ENCODE measurements around the gene PRRC2B. TPM values are rescaled to one million over a fixed set of nuclear protein-coding genes. Genes with fewer than 3 reads are reported as not detected.

PRRC2B gene
- total RNA-seq, 1 experiment from 2014 or later: 170 TPM

DNA sequence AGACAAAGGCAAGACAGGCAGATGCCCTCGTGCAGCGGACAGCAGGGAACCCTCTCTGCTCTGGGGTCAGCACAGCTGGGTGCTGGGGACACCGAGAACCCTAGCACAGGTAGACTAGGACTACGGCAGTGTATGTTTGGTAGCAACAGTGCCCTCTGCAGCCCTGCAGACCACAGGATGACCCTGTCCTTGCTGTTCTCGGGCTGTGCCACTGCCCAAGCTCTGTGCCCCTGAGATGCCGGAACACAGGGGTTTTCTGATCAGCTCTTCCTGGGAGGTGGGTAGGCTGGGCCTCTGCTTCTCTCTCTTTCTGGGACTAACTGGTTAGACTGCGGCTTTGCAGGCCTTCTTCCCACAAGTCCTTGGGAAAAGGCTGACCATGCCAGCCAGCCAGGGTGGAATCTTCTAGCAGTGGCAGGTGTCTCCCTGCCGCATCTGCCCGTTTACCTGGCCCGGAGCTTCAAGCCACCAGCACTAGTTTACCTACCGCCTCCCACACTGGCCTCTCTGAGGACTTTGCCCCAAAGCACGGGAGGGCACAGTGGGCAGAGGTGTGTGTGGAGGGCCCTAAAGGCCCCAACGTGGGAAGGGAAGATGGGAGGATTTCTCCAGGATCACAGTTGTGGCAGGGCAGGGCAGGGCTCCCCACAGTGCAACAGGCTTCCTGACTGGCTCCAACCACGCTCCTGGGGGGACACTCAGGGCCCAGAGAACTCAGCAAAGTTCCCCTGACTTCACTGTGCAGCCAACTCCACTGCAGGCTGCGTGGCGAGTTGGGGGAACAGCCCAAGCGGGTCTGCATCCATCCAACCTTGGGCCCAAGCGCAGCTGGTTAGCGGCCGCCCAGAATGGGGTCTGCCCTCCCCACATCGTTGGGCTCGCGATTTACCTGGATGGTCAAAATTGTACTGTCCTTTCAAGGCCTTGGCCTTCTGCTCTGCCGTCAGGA is 136.0 kb downstream of the PRRC2B start:
- Histone ChIP-seq H3K9me2 (ENCODE audit: insufficient read depth) (no peaks in the 10 kb centered on the region), H3K27me3 (ENCODE audit: insufficient read depth, low read length) (no peaks in the 10 kb centered on the region), H3K4me3 (replicated peaks in 1 of 2; ENCODE audit: low read depth in 1 of 2, low read length in 2 of 2) (peak overlapping the region; percentile 65 to 75), H3K4me2 (ENCODE audit: low read length) (peak overlapping the region; percentile 90), H4K20me1 (ENCODE audit: insufficient read depth) (no peaks in the 10 kb centered on the region), H2AFZ (ENCODE audit: low read depth, low read length, poor library complexity, severe bottlenecking) (no peak overlapping the region), H3K9ac (ENCODE audit: low read length) (peak overlapping the region; percentile 68), H3K79me2 (ENCODE audit: insufficient read depth, low read length) (peaks cover 11% of the 10 kb centered on the region; the same call in 1 of the 2 replicates), H3K4me1 (ENCODE audit: control insufficient read depth in 1 of 2, insufficient read depth in 2 of 2, low read length in 2 of 2) (peaks cover 0 to 13% of the 10 kb centered on the region in 2 experiments; a peak in 1 of 4 replicates), H3K9me3 (ENCODE audit: control insufficient read depth in 1 of 2, insufficient read depth in 1 of 2, low read depth in 1 of 2, low read length in 2 of 2) (no peaks in the 10 kb centered on the region), H3K27ac (ENCODE audit: low read depth, low read length) (peak overlapping the region; percentile 49), H3K36me3 (ENCODE audit: control insufficient read depth in 1 of 2, insufficient read depth in 2 of 2, low read length in 2 of 2) (peaks cover 4 to 15% of the 10 kb centered on the region in 2 experiments; a peak in 3 of 4 replicates)
- RAD21 ChIA-PET (ENCODE audit: low non-redundant PET in 1 of 2, low total read pairs in 2 of 2, uncharacterized antibody in 2 of 2, unreplicated experiment in 2 of 2): no interaction called here
- DNase-seq (ENCODE audit: low read depth, low spot score): no peak
- TF ChIP-seq, protein P1, sequence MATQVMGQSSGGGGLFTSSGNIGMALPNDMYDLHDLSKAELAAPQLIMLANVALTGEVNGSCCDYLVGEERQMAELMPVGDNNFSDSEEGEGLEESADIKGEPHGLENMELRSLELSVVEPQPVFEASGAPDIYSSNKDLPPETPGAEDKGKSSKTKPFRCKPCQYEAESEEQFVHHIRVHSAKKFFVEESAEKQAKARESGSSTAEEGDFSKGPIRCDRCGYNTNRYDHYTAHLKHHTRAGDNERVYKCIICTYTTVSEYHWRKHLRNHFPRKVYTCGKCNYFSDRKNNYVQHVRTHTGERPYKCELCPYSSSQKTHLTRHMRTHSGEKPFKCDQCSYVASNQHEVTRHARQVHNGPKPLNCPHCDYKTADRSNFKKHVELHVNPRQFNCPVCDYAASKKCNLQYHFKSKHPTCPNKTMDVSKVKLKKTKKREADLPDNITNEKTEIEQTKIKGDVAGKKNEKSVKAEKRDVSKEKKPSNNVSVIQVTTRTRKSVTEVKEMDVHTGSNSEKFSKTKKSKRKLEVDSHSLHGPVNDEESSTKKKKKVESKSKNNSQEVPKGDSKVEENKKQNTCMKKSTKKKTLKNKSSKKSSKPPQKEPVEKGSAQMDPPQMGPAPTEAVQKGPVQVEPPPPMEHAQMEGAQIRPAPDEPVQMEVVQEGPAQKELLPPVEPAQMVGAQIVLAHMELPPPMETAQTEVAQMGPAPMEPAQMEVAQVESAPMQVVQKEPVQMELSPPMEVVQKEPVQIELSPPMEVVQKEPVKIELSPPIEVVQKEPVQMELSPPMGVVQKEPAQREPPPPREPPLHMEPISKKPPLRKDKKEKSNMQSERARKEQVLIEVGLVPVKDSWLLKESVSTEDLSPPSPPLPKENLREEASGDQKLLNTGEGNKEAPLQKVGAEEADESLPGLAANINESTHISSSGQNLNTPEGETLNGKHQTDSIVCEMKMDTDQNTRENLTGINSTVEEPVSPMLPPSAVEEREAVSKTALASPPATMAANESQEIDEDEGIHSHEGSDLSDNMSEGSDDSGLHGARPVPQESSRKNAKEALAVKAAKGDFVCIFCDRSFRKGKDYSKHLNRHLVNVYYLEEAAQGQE (IDR thresholded peaks at IDR 0.05; ENCODE audit: low read depth): no peak
- TF ChIP-seq ZFX (IDR thresholded peaks at IDR 0.05): no peak
- no peak for TF ChIP-seq SIN3A (IDR thresholded peaks at IDR 0.05; ENCODE audit: low read depth)
- no peak for TF ChIP-seq ZNF274 (IDR thresholded peaks at IDR 0.05; ENCODE audit: low read depth, low read length)
- no peak for TF ChIP-seq POLR2AphosphoS5 (IDR thresholded peaks at IDR 0.05; ENCODE audit: low read depth, low read length)
- no peak for TF ChIP-seq SRF (IDR thresholded peaks at IDR 0.05; ENCODE audit: low read depth)
- no peak for TF ChIP-seq CBX3 (IDR thresholded peaks at IDR 0.05; ENCODE audit: low read depth)
- no peak for TF ChIP-seq EGR1 (IDR thresholded peaks at IDR 0.05; ENCODE audit: low read depth)
- no peak for TF ChIP-seq JUND (IDR thresholded peaks at IDR 0.05)
- TF ChIP-seq RAD21 (IDR thresholded peaks at IDR 0.05; ENCODE audit: low read depth): no peak; the same call in 1 of the 2 replicates
- TF ChIP-seq FOSL1 (IDR thresholded peaks at IDR 0.05; ENCODE audit: low read depth): no peak
- no peak for TF ChIP-seq SP1 (IDR thresholded peaks at IDR 0.05; ENCODE audit: low read depth)
- intact Hi-C loops (cut with micrococcal nuclease): no loop called here
- ATAC-seq: no peak
- TSS peak; percentile 35 for BruUV-seq (replicated peaks)
- POLR2A ChIA-PET: no interaction called here
- CTCF ChIA-PET: no interaction called here

Data from HCT116 (cell line).